ENCODE measurements around the gene TNFRSF13B. TPM values are rescaled to one million over a fixed set of nuclear protein-coding genes. Genes with fewer than 3 reads are reported as not detected.

The TNFRSF13B gene
- total RNA-seq, 2 experiments from 2014 or later: 7.5 to 19.3 TPM

DNA sequence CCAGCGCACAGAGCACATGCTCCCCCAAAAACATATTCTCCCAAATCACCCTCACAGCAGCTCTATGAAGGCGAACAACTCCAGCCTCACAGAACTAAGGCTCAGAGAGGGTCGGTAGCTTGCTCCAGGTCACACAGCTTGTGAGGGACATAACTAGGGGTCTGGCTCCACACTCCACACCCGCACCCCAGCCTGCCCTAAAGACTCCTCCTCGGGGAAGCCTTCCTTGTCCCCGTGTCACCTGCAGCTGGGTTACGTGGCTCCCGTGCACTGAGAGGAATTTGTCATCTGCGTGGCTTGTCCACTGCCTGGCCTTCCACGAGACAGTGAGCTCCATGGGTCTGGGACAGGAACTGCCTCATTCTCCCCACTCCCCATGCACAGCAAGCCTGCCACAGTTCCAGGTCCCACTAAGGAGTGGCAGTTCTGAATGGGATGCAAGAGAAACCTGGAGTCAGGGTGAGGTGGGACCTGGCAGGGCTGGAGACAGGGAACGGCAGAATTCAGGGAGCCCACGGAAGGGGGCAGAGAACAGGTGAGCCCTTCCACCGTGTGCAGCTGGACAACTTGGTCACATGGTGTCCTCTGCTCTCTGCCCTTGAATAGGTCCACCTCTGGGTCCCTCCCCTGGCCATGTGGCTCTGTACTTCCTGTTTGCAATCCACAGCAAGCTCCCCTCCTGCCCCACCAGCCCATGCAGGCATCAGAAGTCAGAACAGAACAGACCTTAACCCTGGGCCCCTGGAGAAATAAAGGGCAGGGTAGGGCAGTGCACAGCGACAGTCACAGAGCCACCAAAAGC is 27.4 kb downstream of the TNFRSF13B start:
- H3K4me1 ChIP-seq (ENCODE audit: insufficient read depth, low read length, poor library complexity, severe bottlenecking): peaks cover 57% of the 10 kb centered on the region
- DNase-seq (ENCODE audit: low spot score): no peak
- BruUV-seq (replicated peaks): no TSS peak
- no peaks in the 10 kb centered on the region; the same call in 1 of the 2 replicates for H3K79me2 ChIP-seq (ENCODE audit: insufficient read depth, low read depth, low read length)
- ChIA-PET CTCF (ENCODE audit: unreplicated experiment) (interaction anchor here (1.2 kb wide), 1 partner anchor 45 kb away, joined by 3 read pairs; no protein-coding TSS in a partner anchor), POLR2A (interaction anchor here (1.0 kb wide), 1 partner anchor 15 kb away, joined by 3 read pairs; no protein-coding TSS in a partner anchor)
- no peaks in the 10 kb centered on the region for H4K20me1 ChIP-seq (ENCODE audit: insufficient read depth, low read length)
- H3K4me3 ChIP-seq (ENCODE audit: low read depth, low read length, poor library complexity, severe bottlenecking): no peak overlapping the region
- peaks cover 11% of the 10 kb centered on the region; the same call in 1 of the 2 replicates for H3K9me3 ChIP-seq (ENCODE audit: low read length)
- intact Hi-C loops (cut with micrococcal nuclease; ENCODE audit: unreplicated experiment): no loop called here
- H3K36me3 ChIP-seq (ENCODE audit: insufficient read depth, low read length): peaks cover 30% of the 10 kb centered on the region
- no peaks in the 10 kb centered on the region for H3K9me2 ChIP-seq (ENCODE audit: insufficient read depth, low read length)
- H2AFZ ChIP-seq (ENCODE audit: low read length): no peak overlapping the region
- TF ChIP-seq, protein P1, sequence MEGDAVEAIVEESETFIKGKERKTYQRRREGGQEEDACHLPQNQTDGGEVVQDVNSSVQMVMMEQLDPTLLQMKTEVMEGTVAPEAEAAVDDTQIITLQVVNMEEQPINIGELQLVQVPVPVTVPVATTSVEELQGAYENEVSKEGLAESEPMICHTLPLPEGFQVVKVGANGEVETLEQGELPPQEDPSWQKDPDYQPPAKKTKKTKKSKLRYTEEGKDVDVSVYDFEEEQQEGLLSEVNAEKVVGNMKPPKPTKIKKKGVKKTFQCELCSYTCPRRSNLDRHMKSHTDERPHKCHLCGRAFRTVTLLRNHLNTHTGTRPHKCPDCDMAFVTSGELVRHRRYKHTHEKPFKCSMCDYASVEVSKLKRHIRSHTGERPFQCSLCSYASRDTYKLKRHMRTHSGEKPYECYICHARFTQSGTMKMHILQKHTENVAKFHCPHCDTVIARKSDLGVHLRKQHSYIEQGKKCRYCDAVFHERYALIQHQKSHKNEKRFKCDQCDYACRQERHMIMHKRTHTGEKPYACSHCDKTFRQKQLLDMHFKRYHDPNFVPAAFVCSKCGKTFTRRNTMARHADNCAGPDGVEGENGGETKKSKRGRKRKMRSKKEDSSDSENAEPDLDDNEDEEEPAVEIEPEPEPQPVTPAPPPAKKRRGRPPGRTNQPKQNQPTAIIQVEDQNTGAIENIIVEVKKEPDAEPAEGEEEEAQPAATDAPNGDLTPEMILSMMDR (conservative IDR thresholded peaks at IDR 0.05; ENCODE audit: low read length): no peak
- TF ChIP-seq EZH2phosphoT487 (IDR thresholded peaks at IDR 0.05; ENCODE audit: borderline replicate concordance, low read depth, low read length): no peak
- H3K27ac ChIP-seq (ENCODE audit: low read depth, low read length, poor library complexity, severe bottlenecking): no peak overlapping the region
- peak overlapping the region; percentile 4; the same call in 1 of the 2 replicates for H3K4me2 ChIP-seq (ENCODE audit: low read length)

DNA sequence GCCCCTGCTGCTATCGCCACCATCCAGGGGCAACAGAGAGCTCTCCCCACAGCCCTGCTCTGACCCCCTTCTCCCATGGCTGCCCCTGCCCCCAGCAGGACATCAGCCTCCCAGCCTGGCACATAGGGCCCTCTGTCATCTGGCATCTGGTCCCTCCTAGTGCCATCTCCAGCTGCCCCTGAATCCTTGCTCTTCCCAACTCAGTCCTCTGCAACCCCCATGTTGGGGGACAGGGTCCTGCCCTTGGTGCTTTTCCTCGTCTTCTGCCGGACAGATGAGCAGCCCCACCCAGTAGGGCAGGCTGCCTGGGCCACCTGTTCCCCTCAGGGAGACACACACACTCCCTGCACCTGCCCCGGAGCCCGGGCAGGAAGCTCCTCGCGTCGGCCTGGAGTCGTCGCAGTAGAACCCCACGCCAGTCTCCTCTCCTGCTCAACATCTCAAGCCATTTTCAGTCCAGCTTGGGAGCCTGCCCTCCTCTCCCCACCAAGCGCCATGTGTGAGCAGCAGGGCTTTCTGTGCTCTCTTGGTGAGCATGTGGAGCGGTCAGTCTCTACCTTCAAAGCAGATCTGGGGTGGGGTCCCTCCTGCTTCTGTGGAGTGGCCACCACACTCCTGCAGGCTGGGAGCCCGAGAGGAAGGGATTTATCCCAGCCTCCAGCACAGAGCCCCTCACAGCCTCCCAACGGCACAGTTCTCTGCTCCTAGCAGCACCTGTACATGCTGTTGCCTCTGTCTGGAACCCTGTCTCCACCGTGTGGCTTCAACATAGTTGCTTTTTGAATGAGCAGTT is 28.2 kb downstream of the TNFRSF13B start:
- BruUV-seq (replicated peaks): no TSS peak
- POLR2A ChIA-PET: interaction anchor here (1.0 kb wide), 1 partner anchor 16 kb away, joined by 3 read pairs; no protein-coding TSS in a partner anchor
- CTCF ChIA-PET (ENCODE audit: unreplicated experiment): interaction anchor here (1.2 kb wide), 1 partner anchor 46 kb away, joined by 3 read pairs; no protein-coding TSS in a partner anchor
- peak; percentile 58 for DNase-seq (ENCODE audit: low spot score)
- TF ChIP-seq EZH2phosphoT487 (IDR thresholded peaks at IDR 0.05; ENCODE audit: borderline replicate concordance, low read depth, low read length): no peak
- TF ChIP-seq, protein P1 (conservative IDR thresholded peaks at IDR 0.05; ENCODE audit: low read length): no peak
- Histone ChIP-seq H3K9me3 (ENCODE audit: low read length) (peaks cover 4% of the 10 kb centered on the region; the same call in 1 of the 2 replicates), H3K79me2 (ENCODE audit: insufficient read depth, low read depth, low read length) (no peaks in the 10 kb centered on the region; the same call in 1 of the 2 replicates), H3K4me3 (ENCODE audit: low read depth, low read length, poor library complexity, severe bottlenecking) (no peak overlapping the region), H3K9me2 (ENCODE audit: insufficient read depth, low read length) (no peaks in the 10 kb centered on the region), H3K27ac (ENCODE audit: low read depth, low read length, poor library complexity, severe bottlenecking) (no peak overlapping the region), H2AFZ (ENCODE audit: low read length) (no peak overlapping the region), H3K4me2 (ENCODE audit: low read length) (peak overlapping the region; percentile 4; the same call in 1 of the 2 replicates), H4K20me1 (ENCODE audit: insufficient read depth, low read length) (no peaks in the 10 kb centered on the region), H3K36me3 (ENCODE audit: insufficient read depth, low read length) (peaks cover 23% of the 10 kb centered on the region), H3K4me1 (ENCODE audit: insufficient read depth, low read length, poor library complexity, severe bottlenecking) (peaks cover 60% of the 10 kb centered on the region)
- intact Hi-C loops (cut with micrococcal nuclease; ENCODE audit: unreplicated experiment): no loop called here

All from OCI-LY7 (cell line).